NCI-H2196 (cell line): Measurements from ENCODE around the gene CREBBP.

Experiments used
- DNase-seq: peaks from one replicate; lab custom pipeline; 2025; ENCODE audit not compliant: unreplicated experiment; lab: John Stamatoyannopoulos, UW

CREBBP gene

GRCh38 chr16:3825103-3825502, 55.4 kb downstream of the CREBBP start:
- no peak for DNase-seq

- DNase-seq, result no peak
These were observed 56.3 kb downstream of the CREBBP start for GRCh38 chr16:3824121-3824795.

- DNase-seq, result no peak
These were observed 57.1 kb downstream of the CREBBP start for GRCh38 chr16:3823427-3823826.

- no peak for DNase-seq
These were observed 58.0 kb downstream of the CREBBP start for GRCh38 chr16:3822366-3823045.

- DNase-seq, result no peak
These were observed 59.3 kb downstream of the CREBBP start for GRCh38 chr16:3821184-3821583.

GRCh38 chr16:3819746-3820724, 60.5 kb downstream of the CREBBP start:
- peak; percentile 96 for DNase-seq

GRCh38 chr16:3819175-3819527, 61.4 kb downstream of the CREBBP start:
- DNase-seq, result no peak

- no peak for DNase-seq
These were observed 64.2 kb downstream of the CREBBP start for GRCh38 chr16:3816326-3816725.

- no peak for DNase-seq
These were observed 65.8 kb downstream of the CREBBP start for GRCh38 chr16:3814755-3815154.

GRCh38 chr16:3812469-3813172, 67.9 kb downstream of the CREBBP start:
- no peak for DNase-seq

- DNase-seq, result no peak
These were observed 69.7 kb downstream of the CREBBP start for GRCh38 chr16:3810818-3811217.

GRCh38 chr16:3810198-3810664, 70.3 kb downstream of the CREBBP start:
- DNase-seq, result no peak

GRCh38 chr16:3808308-3809063, 72.0 kb downstream of the CREBBP start:
- no peak for DNase-seq

- no peak for DNase-seq
These were observed 72.9 kb downstream of the CREBBP start for GRCh38 chr16:3807425-3808123.

GRCh38 chr16:3804426-3805016, 76.0 kb downstream of the CREBBP start:
- no peak for DNase-seq

GRCh38 chr16:3800477-3801270, 79.8 kb downstream of the CREBBP start:
- DNase-seq, result no peak

- DNase-seq, result no peak
These were observed 80.5 kb downstream of the CREBBP start for GRCh38 chr16:3800019-3800418.

- DNase-seq, result no peak
These were observed 81.2 kb downstream of the CREBBP start for GRCh38 chr16:3799354-3799753.
